ENCODE results near the gene KIAA1671.

The KIAA1671 gene

DNA sequence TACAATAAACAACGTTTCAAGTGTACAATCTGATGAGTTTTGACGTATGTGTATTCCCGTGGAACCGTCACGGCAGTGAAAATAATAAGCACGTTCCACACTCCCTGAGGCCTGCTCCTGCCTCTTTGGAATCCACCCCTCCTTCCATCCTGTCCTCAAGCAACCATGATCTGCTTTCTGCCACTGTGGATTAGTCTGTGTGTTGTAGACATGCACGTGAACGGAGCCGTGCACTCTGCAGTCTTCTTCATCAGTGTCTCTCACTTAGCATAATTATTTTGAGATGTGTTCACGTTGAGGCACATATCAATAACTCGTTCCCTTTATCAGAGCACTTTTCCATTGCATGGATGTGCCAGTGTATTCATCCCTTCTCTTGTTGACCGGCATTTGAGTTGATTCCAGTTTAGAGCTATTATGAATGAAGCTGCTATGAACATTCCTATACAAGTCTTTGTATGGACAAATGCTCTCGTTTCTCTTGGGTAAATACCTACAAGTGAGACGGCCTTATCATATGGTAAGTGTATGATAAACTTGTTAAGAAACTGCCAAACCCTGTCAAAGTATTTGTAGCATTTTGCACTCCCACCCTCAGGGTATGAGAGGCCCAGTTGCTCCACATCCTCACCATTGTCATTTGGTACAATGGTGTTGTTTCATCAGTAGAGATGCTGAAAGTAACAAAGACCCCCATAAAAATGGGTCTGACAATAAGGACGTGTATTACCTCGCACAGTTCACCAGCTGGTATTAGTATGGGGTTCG, 144.3 kb downstream of the KIAA1671 start:
- DNase-seq: no peak

DNA sequence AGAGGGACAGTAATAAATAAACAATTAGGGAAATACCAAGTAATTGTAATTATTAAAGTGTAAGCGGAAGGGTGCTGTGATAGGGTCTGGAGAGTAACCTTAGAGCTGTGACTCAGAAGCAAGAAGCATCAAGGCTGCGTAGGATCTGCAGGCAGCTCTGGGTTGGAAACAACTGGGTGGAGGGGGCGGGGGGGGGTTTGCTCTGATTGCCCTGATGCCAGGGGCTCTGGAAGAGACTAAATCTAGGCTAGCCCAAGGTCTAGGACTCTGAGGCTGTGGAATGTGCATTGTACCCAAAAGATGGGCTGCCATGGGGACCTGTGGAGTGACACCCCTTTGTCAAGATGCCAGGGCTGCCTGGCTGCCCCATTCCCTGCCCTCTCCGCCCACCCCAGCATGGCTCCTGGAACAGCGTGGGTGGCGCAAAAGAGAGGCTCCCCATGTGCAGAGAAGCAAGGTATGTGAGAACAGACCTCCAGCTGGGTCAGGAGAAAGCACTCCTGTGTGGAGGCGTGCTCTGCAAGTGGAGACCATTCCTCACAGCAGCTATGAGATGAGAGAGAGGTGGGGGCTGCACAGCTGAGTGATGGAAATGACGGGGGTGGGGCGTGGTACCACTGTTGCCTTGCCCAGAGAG, 146.0 kb downstream of the KIAA1671 start:
- no peak for DNase-seq

DNA sequence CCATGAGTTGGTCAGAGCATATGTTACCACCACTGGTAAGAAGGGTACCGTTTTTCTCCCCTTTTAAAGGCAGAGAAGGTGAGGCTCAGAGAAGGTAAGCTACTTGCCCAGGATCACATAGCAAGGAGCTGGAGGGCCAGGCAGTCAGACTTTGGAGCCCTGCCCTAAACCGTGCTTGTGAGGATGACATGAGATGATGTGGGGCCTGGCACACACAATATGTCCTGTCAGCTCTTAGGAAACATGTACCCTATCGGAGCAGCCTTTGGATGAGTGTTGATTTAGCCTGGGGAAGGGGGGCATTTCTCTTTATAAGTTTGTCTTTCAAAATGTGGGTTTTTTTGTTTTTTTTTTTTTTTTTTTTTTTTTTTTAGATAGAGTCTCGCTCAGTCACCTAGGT, 146.7 kb downstream of the KIAA1671 start:
- DNase-seq: no peak

DNA sequence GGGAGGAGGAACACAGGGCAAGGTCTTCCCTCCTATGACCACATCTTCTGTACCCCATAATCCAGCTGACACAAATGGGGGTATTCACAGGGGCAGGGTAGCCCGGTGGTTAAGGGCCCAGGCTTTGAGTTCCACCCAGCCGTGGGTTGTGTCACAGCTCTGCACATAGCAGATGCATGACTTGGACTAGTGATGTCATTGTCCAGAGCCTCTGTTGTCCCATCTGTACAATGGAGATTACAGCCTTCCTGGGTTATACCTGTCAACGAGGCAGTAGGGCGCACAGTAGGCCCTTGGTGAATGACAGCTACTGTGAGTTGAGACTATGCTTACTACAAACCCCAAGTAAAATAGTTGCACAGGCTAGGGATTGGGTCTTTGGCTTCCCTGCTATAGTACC, 147.9 kb downstream of the KIAA1671 start:
- no peak for DNase-seq

DNA sequence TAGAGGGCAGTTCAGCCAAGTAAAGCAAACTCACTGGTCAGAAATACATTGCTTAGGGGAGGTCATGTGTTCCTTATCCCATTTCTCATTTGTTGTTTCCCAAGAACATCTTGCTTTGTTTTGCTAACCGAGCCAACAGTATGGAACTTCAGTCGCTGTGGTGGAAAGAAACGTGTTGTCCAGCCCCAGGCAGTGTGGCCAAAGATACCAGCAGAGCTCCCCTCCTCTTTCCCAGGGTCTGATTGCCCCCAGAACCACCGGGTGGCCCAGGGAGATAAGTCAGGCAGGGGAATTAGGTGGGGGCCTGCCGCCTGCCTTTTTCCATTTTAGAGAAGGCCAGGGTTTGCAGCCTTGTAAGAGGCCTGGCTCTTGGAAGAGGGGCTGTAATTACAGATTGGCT, 148.4 kb downstream of the KIAA1671 start:
- no peak for DNase-seq

DNA sequence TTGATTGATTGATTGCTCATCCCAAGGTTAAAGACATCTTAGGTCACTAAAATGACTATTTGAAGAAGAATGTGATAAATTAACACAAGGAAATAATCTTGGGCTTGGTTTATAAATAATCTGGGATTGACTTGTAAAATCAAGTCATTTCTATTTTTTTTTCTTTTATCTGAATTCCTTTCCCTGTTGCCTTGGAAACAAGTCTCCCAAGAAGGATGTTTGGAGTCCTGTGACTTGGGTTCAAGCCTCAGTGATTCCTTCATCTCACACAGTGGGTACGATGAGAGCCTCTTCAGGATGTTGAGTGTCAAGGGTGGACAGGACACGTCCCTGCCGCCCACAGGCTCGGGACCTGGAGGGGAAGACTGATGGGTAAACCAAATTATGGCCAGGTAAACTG, 149.0 kb downstream of the KIAA1671 start:
- DNase-seq: no peak

DNA sequence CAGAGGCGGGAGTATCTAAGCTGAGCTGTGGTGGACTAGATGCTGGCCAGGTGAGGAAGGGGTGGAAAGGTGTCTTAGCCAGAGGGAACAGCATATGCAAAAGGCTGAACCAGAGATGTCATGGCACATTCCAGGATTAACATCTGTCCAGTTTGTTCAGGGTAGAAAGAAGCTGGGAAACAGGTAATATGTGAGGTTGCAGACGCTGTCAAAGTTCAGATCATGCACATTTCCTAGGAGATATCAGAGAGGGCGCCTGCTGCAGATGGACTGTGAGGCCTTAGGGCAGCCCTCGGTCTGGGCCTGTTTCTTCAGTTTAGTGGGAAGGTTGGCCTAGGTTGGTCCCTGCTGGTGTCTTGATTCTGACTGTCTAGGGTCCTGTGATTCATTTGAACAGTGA, 149.5 kb downstream of the KIAA1671 start:
- no peak for DNase-seq

DNA sequence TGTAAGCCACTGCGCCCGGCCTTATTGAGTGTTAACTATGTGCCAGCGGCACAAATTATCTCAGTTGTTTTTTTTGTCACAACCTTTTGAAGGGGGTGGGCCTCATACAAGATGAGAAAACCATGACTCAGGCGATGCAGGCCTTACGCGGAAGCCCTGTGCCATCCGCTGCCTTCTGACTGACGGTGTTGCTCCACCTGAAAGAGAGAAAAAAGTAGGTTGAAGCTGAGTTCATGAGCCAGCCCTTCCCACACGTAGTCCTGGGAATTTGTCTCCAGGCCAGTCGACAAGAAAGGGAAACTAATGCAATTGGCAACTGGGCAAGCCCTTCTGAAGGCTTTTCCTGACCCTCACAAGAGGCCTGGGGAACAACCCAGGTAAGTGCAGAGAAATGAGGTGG, 150.2 kb downstream of the KIAA1671 start:
- no peak for DNase-seq

DNA sequence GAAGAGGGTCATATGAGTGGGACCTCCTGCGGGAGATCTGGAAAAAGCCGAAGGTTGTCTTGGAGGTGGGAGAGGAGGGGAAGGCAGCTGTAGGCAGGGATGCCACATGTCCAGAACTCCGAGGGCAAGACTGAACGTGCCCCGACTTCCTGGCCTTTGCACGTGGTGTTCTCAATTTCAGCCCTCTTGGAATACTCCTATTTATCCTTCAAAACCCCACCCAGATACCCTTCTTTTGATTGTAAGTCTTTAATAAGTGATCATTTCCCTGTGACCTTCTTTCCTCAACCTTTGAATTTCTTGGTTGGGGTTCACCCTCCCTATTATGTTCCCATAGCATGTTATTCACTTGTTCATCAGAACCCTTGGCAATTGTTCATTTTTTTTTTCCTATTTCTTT, 151.9 kb downstream of the KIAA1671 start:
- no peak for DNase-seq

DNA sequence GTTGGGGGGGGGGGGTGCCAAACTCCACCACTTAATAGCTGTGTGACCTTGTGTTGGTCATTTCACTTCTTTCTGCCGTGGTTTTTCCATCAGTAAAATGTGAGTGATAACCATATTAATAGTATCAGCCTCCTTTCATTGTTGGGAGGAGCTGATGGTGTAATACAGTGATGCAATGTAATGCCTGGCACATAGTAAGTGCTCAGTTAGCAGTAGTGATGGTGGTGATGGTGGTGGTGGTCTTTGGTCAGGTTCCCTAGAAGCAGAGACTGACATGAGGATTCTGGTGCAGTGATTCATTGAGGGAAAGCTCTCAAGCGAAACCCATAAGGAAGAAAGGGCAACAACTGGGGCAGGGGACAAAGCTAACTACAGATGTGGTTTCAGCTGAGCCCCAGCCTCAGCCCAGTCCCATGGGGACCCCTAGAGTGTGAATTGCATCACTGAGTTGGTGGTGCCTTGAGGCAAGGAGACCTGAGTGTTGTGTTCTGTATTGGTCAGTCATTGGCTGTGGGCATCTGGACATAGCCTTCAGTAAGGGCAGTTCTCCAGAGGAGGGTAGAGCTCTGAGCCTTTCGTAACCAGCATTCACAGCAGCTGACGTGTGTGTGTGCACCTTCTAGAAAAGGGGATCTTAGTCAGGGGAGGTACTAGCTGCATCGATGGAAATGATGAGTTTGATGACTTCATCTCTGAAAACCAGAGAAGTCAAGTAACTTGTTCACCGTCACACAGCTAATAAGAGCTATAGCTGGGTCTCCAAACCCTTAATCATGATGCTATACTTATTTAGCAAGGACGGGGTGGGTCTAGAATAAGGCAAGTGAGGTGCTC, 153.5 kb downstream of the KIAA1671 start:
- DNase-seq: no peak

DNA sequence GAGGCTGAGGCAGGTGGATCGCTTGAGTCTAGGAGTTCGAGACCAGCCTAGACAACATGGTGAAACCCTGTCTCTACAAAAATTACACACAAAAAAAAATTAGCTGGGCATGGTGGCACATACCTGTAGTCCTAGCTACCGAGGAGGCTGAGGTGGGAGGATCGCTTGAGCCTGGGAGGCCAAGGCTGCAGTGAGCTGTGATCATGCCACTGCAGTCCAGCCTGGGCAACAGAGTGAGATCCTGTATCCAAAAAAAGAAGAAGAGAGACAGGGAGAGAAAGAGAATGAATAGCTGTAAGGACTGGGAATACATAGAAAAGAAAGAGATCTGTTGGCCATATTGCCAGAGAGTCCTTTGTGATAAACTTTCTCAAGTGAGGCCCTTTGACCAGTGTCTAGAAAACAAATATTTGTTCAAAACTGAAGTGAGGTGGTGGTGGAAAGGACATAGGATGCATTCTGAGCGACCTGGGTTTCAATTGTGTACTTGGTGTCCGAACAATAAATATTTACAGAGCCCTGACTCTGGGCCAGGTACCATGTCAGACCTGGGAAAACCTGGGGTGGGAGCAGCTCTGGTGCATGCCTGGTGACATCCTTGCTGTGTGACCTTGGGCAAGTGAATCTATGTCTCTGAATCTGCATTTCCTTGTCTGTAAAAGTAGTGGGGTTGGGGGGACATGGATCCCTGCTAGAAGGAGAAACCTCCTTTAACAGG, 157.5 kb downstream of the KIAA1671 start:
- DNase-seq: no peak

DNA sequence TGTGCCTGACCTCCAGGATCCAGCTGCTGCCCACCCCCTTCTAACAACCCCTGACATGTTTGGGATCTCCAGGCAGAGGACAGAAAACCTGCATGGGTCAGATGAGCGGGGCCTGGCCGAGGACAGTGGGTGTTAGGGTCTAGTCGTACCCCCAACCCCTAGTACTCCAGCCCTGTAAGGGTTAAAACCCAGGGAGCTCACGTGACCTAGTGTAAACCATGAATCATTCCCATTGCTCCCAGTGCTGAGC, 158.0 kb downstream of the KIAA1671 start:
- DNase-seq: no peak

DNA sequence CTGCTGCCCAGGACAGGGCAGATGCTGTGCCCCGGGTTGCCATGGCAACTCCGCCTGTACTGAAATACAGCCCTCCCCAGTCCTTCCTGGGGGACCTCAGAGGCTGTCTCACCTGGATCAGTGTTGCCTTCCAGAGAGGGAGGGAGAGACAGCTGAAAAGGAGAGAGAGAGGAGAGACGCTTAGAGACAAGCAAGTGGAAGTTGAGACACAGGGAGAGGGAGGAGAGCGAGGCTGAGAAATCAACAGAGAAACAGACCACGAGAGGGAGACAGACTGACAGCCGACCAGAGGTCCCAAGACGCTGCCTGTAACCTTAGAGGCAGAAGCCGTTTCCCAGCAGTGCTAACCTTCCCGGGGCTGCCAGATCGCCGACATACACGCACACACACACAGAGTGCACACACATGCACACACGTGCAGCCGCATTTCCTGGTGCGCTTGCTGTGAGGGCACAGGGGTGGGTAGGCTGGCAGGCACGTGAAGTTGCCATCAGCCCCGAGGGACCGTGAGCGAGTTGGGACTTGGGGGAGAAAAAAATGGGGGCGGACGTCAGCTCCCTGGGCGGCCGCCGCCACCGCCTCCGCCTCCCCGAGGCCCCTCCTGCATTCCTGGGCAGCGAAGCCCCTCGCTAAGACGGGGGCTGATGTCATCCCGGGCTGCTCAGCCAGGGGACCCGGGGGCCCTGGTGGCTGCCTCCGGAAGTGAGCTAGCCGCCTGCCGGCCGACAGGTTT, 158.5 kb downstream of the KIAA1671 start:
- peak; percentile 52 for DNase-seq

DNA sequence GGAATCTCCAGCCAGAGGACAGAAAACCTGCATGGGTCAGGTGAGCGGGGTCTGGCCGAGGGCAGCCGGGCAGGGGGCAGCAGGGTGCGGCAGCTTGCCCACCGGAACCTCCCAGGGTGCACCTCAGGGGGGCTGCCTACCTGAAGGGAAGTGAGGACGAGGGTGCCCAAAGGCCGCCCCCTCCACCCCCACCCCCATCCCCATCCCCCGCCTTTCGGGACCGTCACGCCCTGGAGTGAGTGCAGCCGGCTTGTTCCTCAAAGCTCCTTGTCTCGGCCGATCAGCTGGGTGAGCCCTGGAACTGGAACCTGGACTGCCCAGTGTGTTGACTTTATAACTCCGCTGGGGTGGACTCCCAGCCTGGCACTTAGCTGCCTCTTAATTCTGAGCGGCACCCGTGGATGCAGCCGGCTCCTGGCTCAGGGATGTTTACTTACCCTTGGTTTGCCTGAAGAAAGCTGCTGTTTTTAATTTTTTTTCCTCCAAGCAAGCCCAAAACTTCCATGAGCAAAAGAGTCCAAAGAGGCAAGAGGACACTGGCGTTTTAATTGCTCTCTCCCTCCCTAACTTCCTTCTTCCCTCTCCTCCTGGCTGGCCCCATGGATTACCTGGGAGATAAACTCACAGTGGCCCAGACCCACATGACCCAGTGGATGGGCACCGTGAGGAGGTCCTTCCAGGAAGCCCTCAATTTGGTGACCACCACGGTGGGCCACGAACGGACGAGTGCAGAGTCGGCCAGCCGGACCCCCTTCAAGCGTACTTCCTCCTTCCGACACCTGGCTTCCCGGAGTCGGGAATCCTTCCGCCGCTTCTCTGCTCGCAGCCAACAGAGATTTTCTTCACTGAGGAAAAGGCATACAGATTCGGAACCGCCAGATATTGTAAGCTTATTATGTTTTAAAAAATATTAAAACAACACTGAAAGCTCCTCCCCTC, 159.3 kb downstream of the KIAA1671 start:
- DNase-seq: no peak

DNA sequence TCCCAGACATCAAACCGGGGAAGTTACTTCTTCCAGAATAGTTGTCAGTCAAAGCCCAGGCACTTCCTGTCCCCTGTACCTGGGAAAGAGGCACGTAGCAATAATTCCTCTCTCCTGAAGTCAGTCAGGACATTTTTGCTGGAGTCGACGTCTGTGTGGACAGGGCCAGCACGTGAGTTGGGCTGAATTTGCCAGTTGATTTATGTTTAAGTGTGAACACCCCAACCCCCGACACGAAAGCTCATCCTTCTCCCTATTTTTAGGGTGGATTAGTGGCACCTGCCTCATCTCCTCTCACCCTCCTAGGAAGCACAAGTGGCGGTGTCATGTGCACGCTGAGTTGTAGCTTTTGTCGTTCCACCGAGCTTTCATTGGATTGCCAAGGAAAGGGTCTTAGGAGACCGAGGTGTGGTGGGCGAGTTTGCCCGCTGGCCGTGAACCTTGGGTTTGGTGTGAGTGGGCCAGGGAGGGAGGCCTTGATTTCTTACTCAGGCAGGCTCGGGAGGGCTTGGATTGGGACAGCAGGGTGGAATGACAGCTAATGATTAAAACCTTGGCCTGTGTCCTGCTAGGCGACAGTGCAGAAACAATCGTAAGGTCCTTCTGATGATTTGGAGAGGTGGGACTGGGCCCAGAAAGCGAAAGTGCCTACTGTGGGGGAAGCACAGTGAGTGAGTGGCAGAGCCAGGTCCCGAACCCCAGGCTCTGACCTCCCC, 160.2 kb downstream of the KIAA1671 start:
- DNase-seq: no peak

DNA sequence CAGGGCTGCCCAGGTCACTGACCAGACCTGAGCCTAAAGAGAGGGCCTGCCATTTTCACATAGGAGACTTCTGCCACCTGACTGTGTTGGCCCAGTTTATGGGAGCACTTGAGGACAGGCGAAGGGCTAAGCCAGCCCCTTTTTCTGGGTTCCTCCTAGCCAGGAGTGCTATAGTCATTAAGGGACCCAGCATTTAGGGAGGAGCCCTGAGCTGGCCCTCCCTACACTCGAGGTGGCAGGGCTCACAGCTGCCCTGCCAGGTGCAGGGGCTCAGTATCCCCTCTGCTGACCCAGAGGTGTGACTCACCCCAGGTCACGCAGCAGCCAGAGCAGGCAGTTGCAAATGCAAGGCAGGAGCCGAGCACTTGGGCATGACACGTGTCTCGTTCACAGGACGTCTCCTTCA, 160.8 kb downstream of the KIAA1671 start:
- DNase-seq: no peak

DNA sequence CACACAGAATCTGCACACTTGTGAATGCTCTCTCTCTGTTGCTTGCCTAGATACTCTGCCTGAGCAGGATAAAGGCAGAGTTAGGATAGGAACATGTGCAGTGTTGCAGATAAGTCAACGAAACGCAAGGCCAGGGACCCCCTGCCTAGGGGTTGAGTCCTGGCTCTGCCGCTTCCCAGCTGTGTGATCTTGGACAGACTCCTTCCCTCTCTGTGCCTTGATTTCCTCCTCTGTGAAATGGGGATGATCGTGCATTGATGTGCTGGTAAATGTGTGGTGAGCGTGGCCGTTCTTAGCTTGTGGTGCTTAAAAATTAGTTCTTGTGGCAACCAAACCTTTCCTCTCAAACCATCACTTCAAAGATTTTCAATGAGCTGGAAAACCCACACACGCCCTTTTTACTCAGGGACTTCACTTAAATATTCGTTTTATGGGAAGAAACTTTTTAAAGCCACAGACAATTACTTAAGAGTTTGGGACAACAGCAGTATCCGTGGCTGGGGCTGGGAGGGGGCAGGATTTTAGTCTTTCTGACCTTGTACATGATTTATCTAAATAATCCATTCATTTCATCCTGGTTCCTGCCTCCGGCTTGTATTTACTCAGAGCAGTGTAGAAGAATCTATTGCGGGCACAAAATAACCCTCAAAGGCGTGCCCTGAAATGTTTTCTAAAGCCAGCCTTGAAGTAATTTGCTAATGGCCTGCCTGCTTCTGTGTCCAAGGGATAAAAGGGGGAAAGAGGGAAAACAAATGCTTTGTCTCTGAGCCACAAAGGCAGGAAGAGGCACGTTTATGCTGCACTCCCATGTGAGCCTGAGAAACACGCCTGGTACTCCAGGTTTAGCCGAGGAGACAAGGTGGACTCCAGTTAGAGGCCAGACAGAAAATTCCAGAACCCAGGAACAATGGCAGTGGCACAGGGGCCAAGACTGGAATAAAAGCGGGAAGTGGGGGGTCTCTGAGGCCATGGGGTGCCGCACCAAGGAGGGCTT, 162.2 kb downstream of the KIAA1671 start:
- no peak for DNase-seq

DNA sequence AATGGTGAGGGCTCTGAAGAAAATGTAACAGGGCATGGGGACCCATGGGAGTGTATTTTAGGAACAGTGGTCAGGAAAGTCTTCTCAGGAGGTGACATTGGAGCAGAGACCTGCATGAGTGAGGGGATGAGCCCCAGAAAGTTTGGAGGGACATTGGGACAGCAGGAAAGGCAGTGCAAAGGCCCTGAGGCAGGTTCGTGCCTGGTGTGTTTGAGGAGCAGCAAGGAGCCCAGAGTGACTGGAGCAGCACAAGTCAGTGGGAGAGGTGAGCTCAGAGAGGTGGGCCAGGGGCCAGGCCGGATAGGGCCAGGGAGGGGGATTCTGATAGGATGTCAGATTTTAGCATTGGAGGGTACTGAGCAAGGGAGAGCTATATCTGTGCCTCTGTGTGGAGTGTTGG, 167.1 kb downstream of the KIAA1671 start:
- no peak for DNase-seq

DNA sequence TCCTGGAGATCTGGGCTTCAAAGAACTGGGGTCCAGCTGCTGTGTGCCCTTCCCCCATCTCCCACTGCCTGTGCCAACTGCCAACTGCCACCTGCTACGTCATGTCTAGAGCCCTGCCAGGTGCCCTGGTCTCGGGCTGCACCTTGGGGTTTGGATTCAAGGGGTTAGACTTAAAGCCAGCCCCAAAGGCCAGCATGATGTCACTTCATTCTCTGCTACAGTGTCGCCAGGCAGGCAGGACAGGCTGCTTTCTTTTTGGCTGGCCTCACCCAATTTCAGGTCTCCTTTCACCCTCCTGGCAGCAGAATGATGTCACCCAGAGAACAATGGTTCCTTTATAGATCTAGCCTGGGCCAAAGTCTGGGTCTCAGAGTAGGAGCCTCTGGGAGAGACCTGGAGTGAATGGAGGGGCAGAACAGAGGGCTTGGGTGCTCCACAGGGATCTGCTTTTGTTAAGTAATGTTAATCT, 167.6 kb downstream of the KIAA1671 start:
- DNase-seq: no peak
